BLaER1 treated with 17β-estradiol and CSF1 and Interleukin-3, amounts not matched to agents 10 nM and 100 nM (cell line): ENCODE data around the gene GPATCH4.
"Not testable (repeated sequence)": the region's sequence is repeated elsewhere in the genome, so short reads cannot be mapped to it uniquely, and the experiment has no call there.

Source experiments
- H3K27ac ChIP-seq, 11 experiments: shearing (Covaris generic); formaldehyde crosslinking; 2 replicates each; pipeline ENCODE4 v1.8.1; 2022
- H3K27me3 ChIP-seq, 11 experiments: shearing (Covaris generic); formaldehyde crosslinking; 2 replicates each; pipeline ENCODE4 v1.8.1; 2022
- H3K36me3 ChIP-seq, 11 experiments: shearing (Covaris generic); formaldehyde crosslinking; 2 replicates each; pipeline ENCODE4 v1.8.1; 2022
- H3K4me1 ChIP-seq, 10 experiments: shearing (Covaris generic); formaldehyde crosslinking; 2 replicates each; pipeline ENCODE4 v1.8.1; 2022
- H3K4me2 ChIP-seq, 11 experiments: shearing (Covaris generic); formaldehyde crosslinking; 2 replicates each; pipeline ENCODE4 v1.8.1; 2022
- H3K4me3 ChIP-seq, 10 experiments: shearing (Covaris generic); formaldehyde crosslinking; 2 replicates each; pipeline ENCODE4 v1.8.1; 2022
- H3K9ac ChIP-seq, 11 experiments: shearing (Covaris generic); formaldehyde crosslinking; 2 replicates each; pipeline ENCODE4 v1.8.1; 2022
- H3K9me3 ChIP-seq, 11 experiments: shearing (Covaris generic); formaldehyde crosslinking; replicated peaks in 1 of 11; 2 replicates each; pipeline ENCODE4 v1.8.1; 2022
- H4K20me1 ChIP-seq, 11 experiments: shearing (Covaris generic); formaldehyde crosslinking; 2 replicates each; pipeline ENCODE4 v1.8.1; 2022
- Cebpa-rat ChIP-seq, 11 experiments: shearing (Covaris generic); IDR thresholded peaks; 2 replicates each; pipeline ENCODE4 v1.8.1; 2022

GPATCH4 gene

GRCh38 chr1:156554971-156555370 is 46.3 kb downstream of the GPATCH4 start:
- H4K20me1 ChIP-seq = no peaks in the 10 kb centered on the region
- peak overlapping the region in 2 of 11 experiments; percentile 64 to 79; a peak in 2 of 22 replicates for H3K9ac ChIP-seq
- no peaks in the 10 kb centered on the region for H3K27me3 ChIP-seq
- H3K4me2 ChIP-seq = peak overlapping the region; percentile 65 to 93 (median 79); a peak in 19 of 22 replicates
- no peak for TF ChIP-seq Cebpa-rat (IDR thresholded peaks at IDR 0.05)
- no peak overlapping the region for H3K4me3 ChIP-seq
- H3K9me3 ChIP-seq = peaks cover 0 to 8% (median 0%) of the 10 kb centered on the region in 11 experiments; a peak in 2 of 22 replicates
- H3K4me1 ChIP-seq = peaks cover 72 to 79% (median 78%) of the 10 kb centered on the region in 10 experiments
- H3K27ac ChIP-seq = peak overlapping the region in 10 of 11 experiments; percentile 17 to 95 (median 94); a peak in 17 of 22 replicates
- H3K36me3 ChIP-seq = peaks cover 0 to 64% (median 50%) of the 10 kb centered on the region in 11 experiments; a peak in 18 of 22 replicates

- Histone ChIP-seq H3K27ac (peak overlapping the region; percentile 57 to 95 (median 93); a peak in 21 of 22 replicates), H4K20me1 (no peaks in the 10 kb centered on the region), H3K4me3 (peak overlapping the region in 3 of 10 experiments; percentile 2 to 27 (median 10); a peak in 2 of 20 replicates), H3K27me3 (no peaks in the 10 kb centered on the region), H3K4me2 (peak overlapping the region; percentile 65 to 93 (median 79)), H3K36me3 (peaks cover 0 to 64% (median 48%) of the 10 kb centered on the region in 11 experiments; a peak in 18 of 22 replicates), H3K9ac (peak overlapping the region in 10 of 11 experiments; percentile 6 to 80 (median 77); a peak in 18 of 22 replicates), H3K4me1 (peaks cover 68 to 79% (median 75%) of the 10 kb centered on the region in 10 experiments), H3K9me3 (peaks cover 0 to 8% (median 0%) of the 10 kb centered on the region in 11 experiments; a peak in 2 of 22 replicates)
- TF ChIP-seq Cebpa-rat (IDR thresholded peaks at IDR 0.05) = no peak
Measured at GRCh38 chr1:156553860-156554485, 47.3 kb downstream of the GPATCH4 start.

- Histone ChIP-seq H3K27ac (peak overlapping the region; percentile 57 to 95 (median 93); a peak in 21 of 22 replicates), H3K9ac (peak overlapping the region in 10 of 11 experiments; percentile 6 to 80 (median 78); a peak in 19 of 22 replicates), H3K36me3 (peaks cover 0 to 74% (median 58%) of the 10 kb centered on the region in 11 experiments; a peak in 18 of 22 replicates), H3K4me2 (peak overlapping the region; percentile 65 to 93 (median 79)), H3K4me1 (peaks cover 68 to 88% (median 75%) of the 10 kb centered on the region in 10 experiments)
- not testable (repeated sequence) for H3K4me3 ChIP-seq, H3K27me3 ChIP-seq, H3K9me3 ChIP-seq, H4K20me1 ChIP-seq
- TF ChIP-seq Cebpa-rat (IDR thresholded peaks at IDR 0.05) = peak; percentile 66 to 99 (median 98)
Measured at GRCh38 chr1:156552937-156553336, 48.3 kb downstream of the GPATCH4 start.

- H4K20me1 ChIP-seq = no peaks in the 10 kb centered on the region
- H3K9me3 ChIP-seq = peaks cover 0 to 8% (median 0%) of the 10 kb centered on the region in 11 experiments; a peak in 2 of 22 replicates
- peaks cover 68 to 90% (median 75%) of the 10 kb centered on the region in 10 experiments for H3K4me1 ChIP-seq
- no peaks in the 10 kb centered on the region for H3K27me3 ChIP-seq
- H3K4me2 ChIP-seq = peak overlapping the region; percentile 65 to 93 (median 79)
- H3K4me3 ChIP-seq = peak overlapping the region in 2 of 10 experiments; percentile 10 to 21; a peak in 4 of 20 replicates
- peak overlapping the region in 9 of 11 experiments; percentile 36 to 80 (median 77); a peak in 17 of 22 replicates for H3K9ac ChIP-seq
- peak overlapping the region; percentile 57 to 95 (median 93); a peak in 21 of 22 replicates for H3K27ac ChIP-seq
- no peak for TF ChIP-seq Cebpa-rat (IDR thresholded peaks at IDR 0.05)
- H3K36me3 ChIP-seq = peaks cover 0 to 79% (median 62%) of the 10 kb centered on the region in 11 experiments; a peak in 18 of 22 replicates
Measured at GRCh38 chr1:156552518-156552917, 48.8 kb downstream of the GPATCH4 start.

- Histone ChIP-seq H3K4me2 (peak overlapping the region; percentile 65 to 93 (median 79)), H3K36me3 (peaks cover 0 to 85% (median 69%) of the 10 kb centered on the region in 11 experiments; a peak in 18 of 22 replicates), H3K4me3 (peak overlapping the region in 6 of 10 experiments; percentile 2 to 37 (median 15); a peak in 7 of 20 replicates), H3K9me3 (peaks cover 0 to 8% (median 0%) of the 10 kb centered on the region in 11 experiments; a peak in 2 of 22 replicates), H3K4me1 (peaks cover 68 to 90% (median 75%) of the 10 kb centered on the region in 10 experiments), H4K20me1 (no peaks in the 10 kb centered on the region), H3K27ac (peak overlapping the region in 10 of 11 experiments; percentile 78 to 95 (median 94); a peak in 20 of 22 replicates), H3K9ac (peak overlapping the region in 9 of 11 experiments; percentile 36 to 80 (median 77); a peak in 16 of 22 replicates), H3K27me3 (no peaks in the 10 kb centered on the region)
- TF ChIP-seq Cebpa-rat (IDR thresholded peaks at IDR 0.05) = peak in 2 of 11 experiments; percentile 17 to 41; a peak in 2 of 22 replicates
Measured at GRCh38 chr1:156551869-156552268, 49.4 kb downstream of the GPATCH4 start.

- Histone ChIP-seq H3K4me2 (peak overlapping the region; percentile 65 to 93 (median 79)), H3K36me3 (peaks cover 0 to 87% (median 70%) of the 10 kb centered on the region in 11 experiments; a peak in 18 of 22 replicates), H3K9me3 (peaks cover 0 to 8% (median 0%) of the 10 kb centered on the region in 11 experiments; a peak in 2 of 22 replicates), H3K27me3 (no peaks in the 10 kb centered on the region), H3K4me3 (peak overlapping the region in 5 of 10 experiments; percentile 2 to 37 (median 21); a peak in 6 of 20 replicates), H3K4me1 (peaks cover 64 to 84% (median 69%) of the 10 kb centered on the region in 10 experiments), H3K27ac (peak overlapping the region in 10 of 11 experiments; percentile 78 to 95 (median 94); a peak in 20 of 22 replicates), H3K9ac (peak overlapping the region in 8 of 11 experiments; percentile 66 to 80 (median 78); a peak in 15 of 22 replicates), H4K20me1 (no peaks in the 10 kb centered on the region)
- TF ChIP-seq Cebpa-rat (IDR thresholded peaks at IDR 0.05) = peak in 2 of 11 experiments; percentile 35 to 42; a peak in 2 of 22 replicates
Measured at GRCh38 chr1:156551066-156551643, 50.1 kb downstream of the GPATCH4 start.

- H3K27ac ChIP-seq = peak overlapping the region in 10 of 11 experiments; percentile 8 to 95 (median 94); a peak in 17 of 22 replicates
- no peak for TF ChIP-seq Cebpa-rat (IDR thresholded peaks at IDR 0.05)
Measured at GRCh38 chr1:156550346-156550745, 50.9 kb downstream of the GPATCH4 start.

GRCh38 chr1:156549831-156550230 is 51.4 kb downstream of the GPATCH4 start:
- no peak for TF ChIP-seq Cebpa-rat (IDR thresholded peaks at IDR 0.05)
- peaks cover 0 to 8% (median 0%) of the 10 kb centered on the region in 11 experiments; a peak in 2 of 22 replicates for H3K9me3 ChIP-seq
- peaks cover 53 to 72% (median 57%) of the 10 kb centered on the region in 10 experiments for H3K4me1 ChIP-seq
- peak overlapping the region in 10 of 11 experiments; percentile 65 to 93 (median 79); a peak in 15 of 22 replicates for H3K4me2 ChIP-seq
- H3K27ac ChIP-seq = peak overlapping the region in 9 of 11 experiments; percentile 79 to 95 (median 94); a peak in 18 of 22 replicates
- no peaks in the 10 kb centered on the region for H4K20me1 ChIP-seq
- H3K27me3 ChIP-seq = no peaks in the 10 kb centered on the region
- peak overlapping the region in 10 of 11 experiments; percentile 23 to 80 (median 76); a peak in 14 of 22 replicates for H3K9ac ChIP-seq
- peaks cover 0 to 86% (median 71%) of the 10 kb centered on the region in 11 experiments; a peak in 18 of 22 replicates for H3K36me3 ChIP-seq
- no peak overlapping the region for H3K4me3 ChIP-seq

More at GRCh38 chr1:156550346-156550745, 50.9 kb downstream of the GPATCH4 start:
- Histone ChIP-seq H4K20me1 (no peaks in the 10 kb centered on the region), H3K4me2 (peak overlapping the region; percentile 65 to 93 (median 79); a peak in 18 of 22 replicates), H3K9me3 (peaks cover 0 to 8% (median 0%) of the 10 kb centered on the region in 11 experiments; a peak in 2 of 22 replicates), H3K36me3 (peaks cover 0 to 87% (median 70%) of the 10 kb centered on the region in 11 experiments; a peak in 18 of 22 replicates), H3K4me1 (peaks cover 57 to 76% (median 62%) of the 10 kb centered on the region in 10 experiments), H3K27me3 (no peaks in the 10 kb centered on the region), H3K4me3 (no peak overlapping the region), H3K9ac (peak overlapping the region in 10 of 11 experiments; percentile 23 to 80 (median 76); a peak in 16 of 22 replicates)
